HG03460 (cell line): ENCODE results near the gene IFT88.

ENCODE experiments used
- ATAC-seq: cut with Tn5 transposase; IDR thresholded peaks from one replicate; pipeline ENCODE4 v1.9.1; 2021; ENCODE audit not compliant: unreplicated experiment

IFT88 gene

GRCh38 chr13:20566898-20567874, at the start of gene IFT88:
Gene IFT88 (plus strand): TSS chr13:20567157. CDS start chr13:20574386, 7,229 bp downstream.
- ATAC-seq: peak; percentile 87

- no peak for ATAC-seq
Observed at GRCh38 chr13:20518660-20519100, 48.3 kb upstream of the IFT88 start.

- ATAC-seq: no peak
Observed at GRCh38 chr13:20519875-20520274, 47.1 kb upstream of the IFT88 start.

GRCh38 chr13:20521364-20522115, 45.4 kb upstream of the IFT88 start:
- no peak for ATAC-seq

- ATAC-seq: peak; percentile 10
Observed at GRCh38 chr13:20525144-20525600, 41.8 kb upstream of the IFT88 start.

- ATAC-seq: peak; percentile 80
Observed at GRCh38 chr13:20525601-20526544, 41.1 kb upstream of the IFT88 start, which contains the start of gene CRYL1. Gene CRYL1 (minus strand): TSS chr13:20525857. CDS start chr13:20525794, 63 bp downstream.

GRCh38 chr13:20526664-20527063, 40.3 kb upstream of the IFT88 start:
- ATAC-seq: no peak

GRCh38 chr13:20528452-20528851, 38.5 kb upstream of the IFT88 start:
- ATAC-seq: no peak

GRCh38 chr13:20534038-20534608, 32.8 kb upstream of the IFT88 start:
- no peak for ATAC-seq

GRCh38 chr13:20536992-20537391, 30.0 kb upstream of the IFT88 start:
- ATAC-seq: no peak

GRCh38 chr13:20544201-20544923, 22.6 kb upstream of the IFT88 start:
- ATAC-seq: no peak

GRCh38 chr13:20546556-20546955, 20.4 kb upstream of the IFT88 start:
- ATAC-seq: no peak

GRCh38 chr13:20547479-20547908, 19.5 kb upstream of the IFT88 start:
- no peak for ATAC-seq

- ATAC-seq: no peak
Observed at GRCh38 chr13:20550799-20551198, 16.2 kb upstream of the IFT88 start.

GRCh38 chr13:20553311-20553710, 13.6 kb upstream of the IFT88 start:
- no peak for ATAC-seq

- no peak for ATAC-seq
Observed at GRCh38 chr13:20558982-20559381, 8.0 kb upstream of the IFT88 start.

GRCh38 chr13:20559659-20560356, 7.1 kb upstream of the IFT88 start:
- ATAC-seq: no peak

- ATAC-seq: no peak
Observed at GRCh38 chr13:20561741-20562140, 5.2 kb upstream of the IFT88 start.
